Stimulated activated CD8-positive, alpha-beta memory T cell treated with anti-CD3 and anti-CD28 coated beads, Interleukin-15, amount 100 ng/mL, for 4 hours (primary cell): ENCODE measurements around the gene CTBS.
"Not testable (repeated sequence)": the region's sequence is repeated elsewhere in the genome, so short reads cannot be mapped to it uniquely, and the experiment has no call there.

Source experiments
- DNase-seq, 2 donors: peaks; one replicate each; pipeline ENCODE4 v3.0.0-alpha.2; 2020; ENCODE audit warnings: low read depth in 2 of 2

CTBS gene

DNA sequence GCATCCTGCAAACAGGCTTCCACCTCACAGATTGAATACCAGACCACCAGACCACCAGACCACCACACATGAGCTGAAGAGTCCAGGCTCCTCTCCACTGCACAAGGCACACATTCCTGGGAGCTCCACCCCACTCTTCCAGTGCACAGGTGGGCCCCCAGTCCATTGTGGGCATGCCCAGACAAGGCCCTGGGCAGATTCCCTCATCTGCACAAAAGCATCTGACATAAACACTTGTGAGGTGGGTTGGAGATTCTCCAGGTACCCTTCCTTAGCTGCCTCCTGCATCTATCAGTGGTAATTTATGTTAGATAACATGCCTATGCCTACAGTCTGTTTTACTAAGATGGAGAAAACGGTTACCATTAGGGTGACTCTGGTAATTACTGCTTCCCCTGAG is 11.6 kb upstream of the CTBS start:
- no peak for DNase-seq

DNA sequence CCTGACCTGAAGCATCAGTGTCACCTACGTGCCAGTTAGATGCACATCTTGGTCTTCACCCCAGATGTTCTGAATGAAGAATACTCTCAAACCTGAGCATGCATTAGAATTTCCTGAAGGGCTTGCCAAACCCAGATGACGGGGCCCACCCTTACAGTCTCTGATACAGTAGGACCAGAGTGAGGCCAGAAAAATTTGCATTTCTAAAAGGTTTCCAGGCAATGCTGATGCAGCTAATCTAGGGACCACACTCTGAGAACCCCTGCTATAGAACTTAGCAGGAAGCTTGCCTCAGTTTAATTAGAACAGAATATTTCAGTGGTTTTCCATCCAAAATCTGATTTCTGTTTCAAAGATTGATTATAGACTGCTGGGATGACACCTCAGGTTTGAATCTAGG is 9.9 kb upstream of the CTBS start:
- no peak for DNase-seq

DNA sequence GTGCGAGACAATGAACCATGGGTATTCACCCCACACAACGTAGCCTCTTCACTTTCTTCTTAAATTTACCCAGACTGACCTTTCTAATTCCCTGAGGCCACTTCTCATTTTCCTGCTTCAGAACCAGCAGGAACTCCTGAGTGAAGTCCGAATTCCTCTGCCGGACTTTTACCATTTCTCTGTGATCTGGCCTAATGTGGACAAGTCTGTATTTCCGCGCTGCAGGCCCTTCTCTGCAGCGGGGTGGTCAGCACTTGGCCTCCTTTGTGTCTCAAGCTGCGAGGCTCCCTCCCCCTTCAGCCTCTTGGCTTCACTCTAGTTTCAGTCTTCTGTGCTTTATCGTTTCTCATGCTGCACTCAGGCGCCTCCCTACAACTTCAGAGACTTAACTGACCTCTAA is 9.4 kb upstream of the CTBS start:
- DNase-seq = no peak

DNA sequence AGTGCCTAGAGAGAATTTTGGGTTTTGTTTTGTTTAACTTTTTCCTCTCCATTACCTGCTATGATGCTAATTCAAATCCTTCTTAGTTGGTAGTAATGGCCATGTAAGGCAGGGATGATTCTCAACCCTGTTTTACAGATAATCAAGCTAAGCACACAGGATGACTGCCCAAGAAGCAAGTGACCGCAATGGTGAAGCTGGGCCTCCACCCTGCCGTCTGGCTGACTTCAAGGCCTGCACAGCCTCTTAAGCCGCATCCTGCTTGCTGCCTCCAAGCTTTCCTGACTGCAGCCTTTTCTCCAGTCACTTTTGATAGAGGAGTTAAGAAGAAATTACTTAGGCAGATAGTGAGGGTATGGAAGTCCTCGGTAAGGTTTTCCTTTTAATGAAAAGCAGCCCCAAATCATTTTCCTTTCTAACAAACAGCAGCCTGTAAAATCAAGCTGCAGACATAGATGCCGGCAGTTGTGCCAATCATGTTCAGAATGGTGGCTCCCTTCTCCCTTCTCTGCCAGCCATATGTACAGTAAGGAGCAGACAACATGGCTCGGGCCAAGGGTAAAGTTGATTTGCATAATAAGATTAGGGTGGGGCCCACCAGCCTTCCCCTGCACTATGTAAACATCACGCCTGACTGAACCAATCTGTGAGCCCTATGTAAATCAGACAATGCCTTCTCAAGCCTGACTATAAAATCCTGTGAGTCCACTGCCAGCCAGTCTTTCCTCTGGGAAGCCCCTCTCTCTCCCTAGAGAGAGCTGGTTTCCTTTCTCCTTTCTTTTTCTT is 8.8 kb upstream of the CTBS start:
- no peak for DNase-seq

DNA sequence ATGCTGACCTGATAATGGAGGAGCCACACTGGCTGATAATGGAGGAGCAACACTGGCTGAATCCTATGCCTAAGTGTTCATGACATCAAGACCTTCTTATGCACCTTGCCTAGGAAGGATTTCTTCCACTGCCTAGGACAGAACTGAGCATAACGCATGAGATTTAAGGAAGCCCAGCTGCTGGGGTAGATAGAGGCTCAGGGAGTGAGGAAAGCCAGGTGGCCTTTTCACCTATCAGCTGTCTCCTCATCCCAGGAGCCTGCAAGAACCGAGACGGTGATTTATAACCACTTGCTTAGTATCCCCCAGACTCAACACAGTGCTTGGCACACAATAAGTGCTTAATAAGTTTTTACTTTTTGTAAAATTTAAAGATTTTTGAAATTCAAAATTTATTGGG is 7.4 kb upstream of the CTBS start:
- no peak for DNase-seq

DNA sequence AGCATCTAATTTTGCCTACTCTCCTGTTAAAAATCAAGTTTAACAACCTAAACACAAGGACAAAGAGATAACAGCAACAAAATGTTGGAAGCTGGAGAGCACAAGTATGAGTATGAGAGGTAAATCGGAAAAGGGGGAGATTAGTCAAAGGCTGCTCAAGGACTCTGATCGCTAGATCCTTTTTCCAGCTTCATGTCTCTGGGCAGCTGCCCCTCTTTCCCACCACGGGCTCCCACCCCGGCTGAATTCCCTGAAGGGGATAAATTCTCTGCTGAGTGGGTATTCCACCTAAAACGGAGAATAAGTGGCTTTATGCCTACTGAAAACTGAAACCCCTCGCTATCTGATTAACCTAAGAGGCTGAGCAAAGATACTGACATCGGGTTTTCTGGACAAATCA is 696 bp upstream of the CTBS start:
- DNase-seq = no peak

DNA sequence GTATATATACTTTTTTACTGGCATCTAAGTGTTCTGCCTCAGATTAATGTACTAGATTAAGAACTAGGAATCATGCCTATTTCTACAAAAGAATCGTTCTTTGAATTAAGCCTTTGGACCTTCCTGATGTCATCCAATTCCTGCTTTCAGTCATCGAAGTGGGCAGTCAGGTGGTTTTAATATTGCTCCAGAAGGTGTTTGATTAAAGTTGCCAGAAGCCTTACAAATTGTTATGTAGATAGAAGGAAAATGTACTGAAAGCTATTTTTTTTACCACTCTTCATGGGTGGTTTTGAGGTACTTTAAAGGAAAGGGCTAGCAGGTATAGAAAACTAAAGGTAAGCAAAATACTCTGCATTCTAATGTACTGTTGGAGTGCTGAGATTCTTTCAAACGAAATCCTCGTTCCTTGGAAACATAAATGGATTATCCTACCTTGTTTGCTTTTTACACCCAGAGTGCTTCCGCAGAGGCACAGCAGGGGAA is 716 bp downstream of the CTBS start:
- no peak for DNase-seq

DNA sequence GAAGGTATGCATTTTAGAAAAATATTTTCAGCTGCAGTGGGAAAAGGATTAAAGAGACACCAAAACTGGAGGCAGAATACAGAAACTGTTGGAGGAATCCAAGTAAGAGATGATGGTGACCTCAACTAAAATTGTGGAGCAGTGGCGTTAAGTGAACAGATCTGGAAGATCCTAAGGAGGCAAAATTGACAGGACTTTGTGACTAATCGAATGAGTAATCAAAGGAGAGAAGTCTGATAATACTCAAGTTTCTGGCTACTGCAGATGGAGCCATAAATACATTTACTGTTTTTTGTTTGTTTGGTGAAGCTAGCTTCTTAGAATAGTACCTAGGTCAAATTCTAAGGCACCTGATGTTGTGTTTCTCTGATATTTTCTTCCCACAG is 3.1 kb downstream of the CTBS start:
- DNase-seq = no peak

DNA sequence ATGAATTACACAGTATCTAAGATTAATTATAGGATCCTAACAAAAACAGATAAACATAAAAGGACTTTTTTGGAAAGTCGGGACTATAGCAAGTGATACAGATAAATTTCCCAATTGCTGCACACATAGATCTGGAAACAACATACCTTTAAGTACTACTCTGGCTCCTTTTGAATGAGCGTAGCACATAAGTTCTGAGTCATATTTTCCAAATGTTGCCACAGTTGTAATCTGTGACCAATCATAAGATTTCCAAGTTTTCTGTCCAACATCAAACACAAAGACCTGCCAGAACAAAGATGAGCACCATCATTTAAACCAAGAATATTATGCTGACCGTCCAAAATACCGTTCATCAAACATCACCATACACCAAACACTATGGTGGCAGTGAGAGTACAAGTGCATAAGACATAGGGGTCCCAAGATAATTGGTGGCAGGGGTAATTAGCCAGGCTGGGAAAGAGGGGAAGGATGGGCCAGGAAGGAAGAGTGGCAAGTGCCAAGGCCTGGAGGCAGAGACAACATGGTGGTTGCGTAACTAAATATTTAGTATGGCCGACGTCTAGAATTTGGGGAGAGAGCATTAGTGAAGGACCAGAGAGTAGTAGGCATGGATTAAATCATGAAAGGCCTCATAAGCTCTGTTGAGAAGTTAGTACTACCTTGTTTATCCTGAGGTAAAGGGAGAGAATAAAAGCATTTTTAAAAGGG is 3.6 kb downstream of the CTBS start:
- DNase-seq = no peak

DNA sequence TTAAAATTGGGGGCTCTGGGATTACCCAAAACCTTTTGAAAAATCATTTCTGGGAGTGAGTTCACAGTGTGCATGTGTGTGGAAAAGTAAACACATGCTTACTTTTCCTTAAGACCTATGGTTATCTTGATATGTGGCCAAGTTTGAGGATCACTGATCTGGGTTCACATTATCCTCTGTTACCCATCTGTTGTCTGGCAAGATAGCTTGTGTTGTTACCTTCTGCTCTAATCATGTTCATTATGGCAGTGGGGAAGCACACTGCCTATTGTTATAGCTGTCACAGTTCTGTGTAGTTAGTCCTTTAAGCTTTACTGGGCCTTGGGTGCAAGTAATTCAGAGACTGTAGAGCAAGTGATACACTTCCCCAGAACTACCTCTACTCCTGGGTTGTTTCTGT is 5.0 kb downstream of the CTBS start:
- no peak for DNase-seq

DNA sequence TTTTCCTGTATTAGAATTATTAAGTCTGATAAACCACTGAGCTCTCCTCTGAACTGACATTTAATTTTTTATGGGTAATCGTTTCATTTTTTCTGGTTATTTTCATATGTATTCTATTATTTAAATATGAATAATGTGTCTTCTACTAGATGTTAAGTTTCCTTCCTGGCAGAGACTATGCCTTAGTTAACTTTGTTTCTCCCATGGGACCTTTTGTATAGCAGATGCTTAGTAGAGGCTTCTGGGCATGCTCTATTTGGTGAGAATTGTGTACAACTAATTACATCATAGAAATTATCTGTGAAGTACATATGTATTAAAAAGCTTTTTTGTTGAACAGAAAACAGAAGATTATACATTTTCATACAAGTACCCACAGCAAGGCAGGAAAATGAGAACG is 23.4 kb downstream of the CTBS start:
- DNase-seq = no peak

DNA sequence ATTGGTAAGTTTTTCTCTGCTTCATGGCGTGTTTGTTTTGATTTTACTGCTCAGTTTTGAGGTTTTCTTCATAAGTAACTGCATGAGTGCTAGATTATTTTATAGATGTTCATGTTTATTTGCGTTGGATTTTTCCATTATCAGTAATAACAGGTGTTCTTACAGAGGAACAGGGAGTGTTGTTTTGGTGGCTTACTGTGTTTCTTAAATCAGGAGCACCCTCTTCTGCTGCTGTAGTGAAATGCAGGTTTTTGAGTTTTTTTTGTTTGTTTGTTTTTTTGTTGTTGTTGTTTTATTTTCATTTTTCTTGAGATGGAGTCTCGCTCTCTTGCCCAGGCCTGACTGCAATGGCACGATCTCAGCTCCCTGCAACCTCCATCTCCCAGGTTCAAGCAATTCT is 32.6 kb downstream of the CTBS start:
- no peak for DNase-seq

DNA sequence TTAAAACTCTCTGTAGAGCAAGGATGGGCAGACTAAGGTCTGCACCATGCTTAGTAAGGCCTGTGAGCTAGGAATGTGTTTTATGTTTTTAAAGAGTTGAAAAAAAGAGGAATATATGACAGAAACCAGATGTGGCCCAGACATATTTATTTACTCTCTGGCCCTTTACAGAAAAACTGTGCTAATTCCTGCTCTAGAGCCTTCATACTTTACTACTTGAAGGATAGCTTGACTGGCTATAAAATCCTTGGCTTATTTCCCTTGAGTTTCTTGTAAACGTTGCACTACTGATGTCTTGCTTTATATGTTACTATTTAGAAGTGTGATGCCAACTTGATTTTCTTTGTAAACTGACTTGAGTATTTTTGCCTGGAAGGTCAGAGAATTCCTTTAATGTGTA is 33.5 kb downstream of the CTBS start:
- no peak for DNase-seq

DNA sequence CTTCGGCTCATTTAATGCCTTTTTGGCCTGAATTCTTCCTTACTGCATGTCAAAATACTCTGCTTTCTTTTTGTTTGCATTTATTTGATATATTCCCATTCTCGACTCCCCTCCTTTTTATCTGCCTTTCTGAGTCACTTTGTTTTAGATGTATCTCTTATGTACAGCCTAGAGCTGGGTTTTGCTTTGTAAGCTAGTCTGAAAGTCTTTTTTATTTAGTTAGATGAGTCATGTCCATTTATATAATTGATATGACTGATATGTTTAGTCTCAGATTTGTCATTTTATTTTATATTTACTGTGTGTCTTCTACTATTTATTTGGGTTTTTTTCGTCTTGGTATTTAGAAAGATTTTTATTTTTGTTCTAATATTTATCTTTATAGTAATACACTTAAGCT is 34.3 kb downstream of the CTBS start:
- no peak for DNase-seq

DNA sequence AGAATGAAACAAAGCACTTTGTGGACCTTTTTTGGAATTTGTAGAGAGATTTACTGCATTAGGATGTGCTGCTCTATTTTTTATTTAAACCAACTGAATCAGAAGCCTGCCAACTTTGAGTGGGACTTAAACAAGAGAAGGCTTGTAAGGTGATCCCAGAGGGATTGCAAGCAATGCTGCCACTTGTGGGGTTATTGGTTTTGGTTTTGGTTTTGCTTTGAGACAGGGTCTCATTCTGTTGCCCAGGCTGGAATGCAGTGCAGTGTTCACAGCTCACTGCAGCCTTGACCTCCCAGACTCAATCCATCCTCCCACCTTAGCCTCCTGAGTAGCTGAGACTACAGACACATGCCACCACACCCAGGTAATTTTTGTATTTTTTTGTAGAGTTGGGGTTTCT is 35.6 kb downstream of the CTBS start:
- DNase-seq = no peak

DNA sequence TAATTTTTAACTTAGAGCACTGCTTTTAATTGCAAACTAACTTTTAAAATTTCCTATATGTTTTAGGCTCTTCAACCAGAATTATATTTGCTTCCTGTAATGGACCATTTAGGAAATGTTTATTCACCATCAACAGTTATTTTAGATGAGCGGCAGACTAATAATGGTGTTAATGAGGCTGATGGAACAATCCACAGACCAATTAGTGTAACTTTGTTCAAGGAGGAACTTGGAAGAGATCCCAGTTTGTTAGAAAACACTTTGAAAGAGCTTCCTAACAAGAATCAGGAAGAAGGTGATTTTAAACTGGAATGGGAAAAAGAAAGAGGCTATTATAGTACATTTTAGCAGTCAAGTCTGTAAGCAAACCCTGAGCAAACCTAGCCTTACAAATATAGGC is 48.5 kb downstream of the CTBS start:
- no peak for DNase-seq

DNA sequence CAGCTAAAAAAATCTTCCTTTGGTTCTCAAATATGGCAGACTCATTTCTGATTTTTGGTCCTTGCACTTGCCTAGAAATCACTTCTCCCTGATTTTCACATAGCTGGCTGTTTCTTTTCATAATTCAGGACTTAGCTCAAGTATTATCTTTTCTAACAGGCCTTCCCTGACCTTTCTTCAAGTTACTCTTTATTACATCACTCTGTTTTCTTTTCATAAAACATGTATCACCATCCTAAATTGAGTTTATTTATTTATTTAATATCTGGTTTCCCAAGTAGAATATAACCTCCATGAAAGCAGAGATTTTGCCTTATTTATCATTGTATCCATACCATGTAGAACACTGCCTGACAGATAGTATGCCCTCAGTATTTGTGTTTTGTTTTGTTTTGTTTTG is 49.6 kb downstream of the CTBS start:
- no peak for DNase-seq

DNA sequence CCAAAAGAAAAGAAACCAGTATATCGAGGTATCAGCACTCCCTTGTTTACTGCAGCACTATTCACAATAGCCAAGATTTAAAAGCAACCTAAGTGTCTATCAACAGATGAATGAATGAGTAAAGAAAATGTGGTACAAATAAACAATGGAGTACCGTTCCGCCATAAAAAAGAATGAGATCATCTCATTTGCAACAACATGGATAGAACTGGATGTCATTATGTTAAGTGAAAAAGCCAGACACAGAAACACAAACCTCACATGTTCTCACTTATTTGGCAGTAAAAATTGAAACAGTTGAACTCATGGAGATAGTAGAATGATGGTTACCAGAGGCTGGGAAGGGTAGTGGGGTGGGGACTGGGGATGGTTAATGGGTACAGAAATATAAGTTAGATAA is 63.6 kb downstream of the CTBS start:
- DNase-seq = no peak

DNA sequence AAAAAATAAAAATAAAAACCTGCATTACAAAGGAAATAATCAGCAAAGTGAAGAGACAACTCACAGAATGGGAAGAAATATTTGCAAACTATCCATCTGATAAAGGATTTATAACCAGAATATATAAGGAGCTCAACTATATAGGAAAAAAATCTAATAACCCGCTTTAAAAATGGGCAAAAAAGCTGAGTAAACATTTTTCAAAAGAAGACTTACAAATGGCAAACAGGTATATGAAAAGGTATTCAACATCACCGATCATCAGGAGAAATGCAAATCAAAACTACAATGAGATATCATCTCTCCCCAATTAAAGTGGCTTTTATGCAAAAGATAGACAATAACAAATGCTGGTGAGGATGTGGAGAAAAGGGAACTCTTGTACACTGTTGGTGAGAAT is 64.1 kb downstream of the CTBS start:
- DNase-seq = no peak

DNA sequence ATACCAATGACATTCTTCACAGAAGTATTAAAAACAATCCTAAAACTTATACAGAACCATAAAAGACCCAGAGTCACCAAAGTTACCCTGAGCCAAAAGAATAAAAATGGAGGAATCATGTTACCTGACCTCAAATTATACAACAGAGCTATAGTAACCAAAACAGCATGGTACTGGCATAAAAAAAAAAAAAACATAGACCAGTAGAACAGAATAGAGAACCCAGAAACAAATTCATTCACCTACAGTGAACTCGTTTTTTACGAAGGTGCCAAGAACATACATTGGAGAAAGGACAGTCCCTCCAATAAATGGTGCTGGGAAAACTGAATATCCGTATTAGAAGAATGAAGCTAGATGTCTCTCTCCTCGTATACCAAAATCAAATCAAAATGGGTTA is 65.2 kb downstream of the CTBS start:
- DNase-seq = no peak

DNA sequence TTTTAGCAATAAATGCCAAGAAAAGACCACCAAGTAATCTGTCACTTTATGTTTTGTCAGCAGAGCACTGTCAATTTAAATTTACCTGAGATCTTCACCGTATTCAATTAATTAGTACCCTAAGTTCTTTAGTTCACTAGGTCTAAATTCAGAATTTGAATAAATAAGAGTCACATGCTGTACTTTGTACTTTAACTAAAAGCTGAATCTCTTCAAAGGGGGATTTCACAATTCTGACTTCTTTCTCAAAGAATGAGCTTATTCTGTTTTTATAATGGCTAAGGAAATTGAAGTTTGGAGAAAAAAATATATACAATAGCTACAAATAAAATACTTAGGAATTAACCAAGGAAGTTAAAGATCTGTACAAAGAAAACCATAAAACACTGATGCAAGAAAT is 65.7 kb downstream of the CTBS start:
- no peak for DNase-seq

DNA sequence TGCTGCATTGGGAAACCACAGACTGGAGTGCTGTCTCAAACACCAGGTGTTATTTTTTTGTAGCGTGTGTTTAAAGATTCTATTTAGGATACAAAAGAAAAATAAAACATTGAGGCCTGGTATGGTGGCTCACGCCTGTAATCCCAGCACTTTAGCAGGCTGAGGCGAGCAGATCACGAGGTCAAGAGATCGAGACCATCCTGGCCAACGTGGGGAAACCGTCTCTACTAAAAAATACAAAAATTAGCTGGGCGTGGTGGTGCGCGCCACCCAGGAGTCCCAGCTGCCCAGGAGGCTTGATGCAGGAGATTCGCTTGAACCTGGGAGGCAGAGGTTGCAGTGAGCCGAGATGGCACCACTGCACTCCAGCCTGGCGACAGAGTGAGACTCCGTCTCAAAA is 66.4 kb downstream of the CTBS start:
- not testable (repeated sequence) for DNase-seq

DNA sequence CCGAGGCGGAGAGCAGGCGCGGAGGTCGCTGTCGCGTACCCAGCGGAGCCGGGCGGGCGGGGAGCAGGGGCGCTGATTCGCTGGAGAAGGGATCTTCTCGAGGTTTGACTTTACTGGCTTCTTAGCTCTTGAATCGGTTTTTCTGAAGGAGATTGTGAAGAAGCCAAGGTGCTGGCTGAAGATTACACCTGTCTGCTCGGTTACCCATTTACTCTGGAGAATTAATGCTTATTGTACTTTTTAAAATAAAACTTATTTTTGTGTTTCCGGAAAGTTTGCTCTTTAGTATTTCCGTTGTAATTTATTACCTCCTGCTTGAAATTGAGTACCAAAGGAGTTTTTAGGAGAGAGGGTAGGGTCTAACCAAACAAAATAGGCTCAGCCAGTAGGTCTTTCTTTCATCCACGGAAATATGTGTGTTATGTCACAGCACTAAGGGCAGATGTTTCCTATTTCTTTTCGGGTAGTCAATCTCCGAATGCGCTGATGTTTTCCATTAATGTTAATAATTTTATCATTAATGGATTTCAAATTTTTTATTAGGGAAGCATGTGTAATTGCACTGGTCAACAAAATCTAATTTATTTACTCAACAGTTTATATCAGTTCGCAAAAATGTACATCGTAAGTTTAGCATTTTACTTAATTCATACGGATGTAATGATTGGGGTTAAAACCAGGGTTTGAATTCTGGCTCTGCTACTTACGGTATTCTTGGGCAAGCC is 67.3 kb downstream of the CTBS start:
- DNase-seq = no peak
